GM21447 (cell line): ENCODE measurements around the gene CEACAM7.
"Not testable (repeated sequence)": the region's sequence is repeated elsewhere in the genome, so short reads cannot be mapped to it uniquely, and the experiment has no call there.

Source experiments
- ATAC-seq: cut with Tn5 transposase; IDR thresholded peaks from one replicate; pipeline ENCODE4 v1.9.1; 2021; ENCODE audit not compliant: unreplicated experiment

The CEACAM7 gene

GRCh38 chr19:41688098-41688497 lies at the start of gene CEACAM7:
Gene CEACAM7 (minus strand): TSS chr19:41688270. CDS start chr19:41688165, 105 bp downstream.
- no peak for ATAC-seq

- ATAC-seq, result no peak
These were observed 47.1 kb upstream of the CEACAM7 start for GRCh38 chr19:41735071-41735600.

DNA sequence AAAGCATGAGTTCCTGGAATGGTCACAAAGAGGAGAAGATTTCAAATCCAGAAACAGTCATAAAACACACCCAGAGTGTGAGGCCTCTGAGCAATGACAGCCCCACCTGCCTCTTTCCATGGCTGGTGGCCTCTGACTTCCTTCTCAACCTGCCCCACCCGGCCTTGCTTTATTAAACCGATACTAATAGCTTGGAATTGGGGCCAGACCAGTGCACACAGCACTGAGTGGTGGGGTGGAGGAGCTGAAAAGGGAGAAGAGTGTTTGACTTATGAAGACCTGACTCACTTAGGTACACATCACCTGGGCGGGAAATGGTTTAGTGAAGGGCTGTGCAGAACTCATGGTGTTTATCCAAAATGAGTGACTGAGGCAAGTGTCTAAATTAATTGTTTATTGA lies 46.5 kb upstream of the CEACAM7 start:
- no peak for ATAC-seq

DNA sequence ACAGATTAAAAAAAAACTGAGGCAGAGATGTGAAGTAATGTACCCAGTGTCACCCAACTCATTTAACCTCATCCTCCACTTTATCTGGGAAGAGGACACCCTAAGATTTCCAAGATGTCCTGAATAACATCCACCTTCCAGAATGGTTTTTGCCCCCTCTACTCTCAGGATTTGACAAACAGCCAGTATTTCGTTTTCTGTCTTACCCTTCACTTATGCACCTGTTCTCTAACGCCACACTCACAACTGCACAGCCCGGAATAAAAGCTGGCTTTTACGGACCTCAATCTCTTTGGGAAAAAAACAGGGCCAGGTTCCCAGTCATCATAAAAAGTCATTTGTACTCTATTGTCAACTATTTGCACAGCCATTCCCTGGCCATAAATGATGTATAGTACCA lies 46.1 kb upstream of the CEACAM7 start:
- no peak for ATAC-seq

GRCh38 chr19:41726493-41726892 lies 38.4 kb upstream of the CEACAM7 start:
- no peak for ATAC-seq

GRCh38 chr19:41720103-41720502 lies 32.0 kb upstream of the CEACAM7 start:
- no peak for ATAC-seq

DNA sequence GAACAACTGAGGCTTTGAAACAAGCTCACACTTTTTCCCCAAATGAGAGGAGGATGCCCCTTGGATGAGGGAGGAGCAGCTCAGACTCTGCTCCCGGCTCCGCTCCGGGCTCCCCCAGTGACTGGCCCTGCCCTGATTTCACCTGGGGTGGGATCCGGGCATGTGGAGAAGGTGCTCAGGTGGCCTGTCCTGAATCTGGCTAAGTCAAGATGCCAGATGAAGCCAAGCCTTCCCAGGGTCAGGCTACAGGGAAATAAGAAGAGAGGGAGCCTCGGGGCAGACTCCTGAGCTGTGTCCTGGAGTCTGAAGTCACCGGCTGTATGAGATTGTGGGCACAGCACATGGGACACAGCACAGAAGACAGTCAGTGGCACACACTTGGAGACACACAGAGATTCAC lies 30.7 kb upstream of the CEACAM7 start:
- no peak for ATAC-seq

GRCh38 chr19:41714598-41714997 lies 26.5 kb upstream of the CEACAM7 start:
- ATAC-seq, result no peak

DNA sequence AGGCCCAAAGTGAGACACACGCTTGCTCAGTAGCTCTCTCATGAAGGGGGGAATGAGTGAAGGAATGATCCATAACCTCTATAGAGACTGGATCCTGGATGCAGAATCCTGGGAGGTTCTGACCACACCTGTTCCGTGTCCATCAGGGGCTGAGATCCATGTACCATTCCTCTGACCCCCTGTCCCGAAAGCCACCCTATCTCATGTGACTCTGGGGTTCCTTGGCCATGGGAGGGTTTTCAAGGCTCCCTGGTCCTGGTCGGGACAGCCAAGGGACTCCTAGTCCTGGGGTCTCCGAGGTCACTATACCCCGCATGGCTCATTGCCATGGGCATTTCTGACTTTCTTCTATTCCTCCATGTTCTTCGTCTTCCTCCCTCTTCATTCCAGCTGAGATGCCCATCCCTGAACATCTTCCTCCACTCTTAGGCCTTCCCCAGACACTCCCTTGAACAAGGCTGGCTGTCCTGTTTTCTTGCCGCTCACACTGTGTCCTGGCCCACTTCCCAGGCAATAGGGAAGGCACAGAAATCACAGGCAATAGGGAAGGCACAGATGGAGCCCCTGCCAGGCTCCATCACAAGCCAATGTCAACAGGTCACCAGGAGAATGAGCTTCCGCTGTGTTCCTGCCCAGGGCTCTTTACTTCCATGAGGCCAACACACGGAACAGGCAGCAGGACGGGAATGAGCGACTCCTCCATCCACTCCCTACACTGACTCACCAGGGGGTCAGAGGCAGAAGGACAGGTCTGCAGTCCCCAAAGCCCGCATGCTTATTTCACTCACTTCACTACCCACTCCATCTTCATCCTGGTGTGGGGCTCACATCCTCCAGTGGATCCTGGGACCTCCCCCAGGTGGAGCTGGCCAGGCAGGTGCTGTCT lies 23.5 kb upstream of the CEACAM7 start:
- no peak for ATAC-seq

DNA sequence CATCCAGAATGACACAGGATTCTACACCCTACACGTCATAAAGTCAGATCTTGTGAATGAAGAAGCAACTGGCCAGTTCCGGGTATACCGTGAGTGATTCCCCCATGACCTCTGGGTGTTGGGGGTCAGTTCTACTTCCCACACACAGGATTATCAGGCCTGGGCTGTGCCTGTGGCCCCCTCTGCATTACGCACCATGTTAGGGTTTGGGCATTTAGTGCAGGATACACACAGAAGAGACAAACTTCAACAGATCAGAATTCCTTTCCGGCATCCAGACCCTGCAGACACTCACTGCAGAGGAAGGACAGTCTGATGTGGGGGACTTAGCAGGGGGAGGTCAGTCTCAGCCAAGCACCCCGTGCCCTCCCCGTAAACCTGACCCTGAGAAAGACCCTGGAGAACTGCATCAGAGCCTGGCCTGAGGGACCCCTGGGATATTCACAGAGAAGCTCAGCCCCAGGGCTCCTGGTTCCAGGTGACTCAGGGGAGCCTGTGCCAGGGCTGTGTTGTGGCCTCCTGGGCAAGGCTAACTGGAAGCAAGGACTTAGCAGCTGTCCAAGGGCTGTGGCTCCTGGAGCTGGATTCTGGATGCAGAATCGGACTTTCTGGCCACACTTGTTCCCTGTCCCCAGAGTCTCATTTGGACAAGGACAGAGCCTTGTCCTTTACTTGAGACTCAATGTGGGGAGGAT lies 22.0 kb upstream of the CEACAM7 start:
- no peak for ATAC-seq

DNA sequence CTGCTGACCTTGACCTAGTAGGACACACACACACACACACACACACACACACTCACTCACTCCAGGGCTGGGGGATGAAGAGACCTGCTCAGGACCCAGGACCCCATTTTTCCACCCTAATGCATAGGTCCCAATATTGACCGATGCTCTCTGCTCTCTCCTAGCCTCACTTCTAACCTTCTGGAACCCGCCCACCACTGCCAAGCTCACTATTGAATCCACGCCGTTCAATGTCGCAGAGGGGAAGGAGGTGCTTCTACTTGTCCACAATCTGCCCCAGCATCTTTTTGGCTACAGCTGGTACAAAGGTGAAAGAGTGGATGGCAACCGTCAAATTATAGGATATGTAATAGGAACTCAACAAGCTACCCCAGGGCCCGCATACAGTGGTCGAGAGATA lies 21.4 kb upstream of the CEACAM7 start:
- not testable (repeated sequence) for ATAC-seq

GRCh38 chr19:41708481-41708880 lies 20.4 kb upstream of the CEACAM7 start, which contains the start of gene CEACAM5:
Gene CEACAM5 (plus strand): TSS chr19:41708626. CDS start chr19:41708732, 106 bp downstream.
- no peak for ATAC-seq

DNA sequence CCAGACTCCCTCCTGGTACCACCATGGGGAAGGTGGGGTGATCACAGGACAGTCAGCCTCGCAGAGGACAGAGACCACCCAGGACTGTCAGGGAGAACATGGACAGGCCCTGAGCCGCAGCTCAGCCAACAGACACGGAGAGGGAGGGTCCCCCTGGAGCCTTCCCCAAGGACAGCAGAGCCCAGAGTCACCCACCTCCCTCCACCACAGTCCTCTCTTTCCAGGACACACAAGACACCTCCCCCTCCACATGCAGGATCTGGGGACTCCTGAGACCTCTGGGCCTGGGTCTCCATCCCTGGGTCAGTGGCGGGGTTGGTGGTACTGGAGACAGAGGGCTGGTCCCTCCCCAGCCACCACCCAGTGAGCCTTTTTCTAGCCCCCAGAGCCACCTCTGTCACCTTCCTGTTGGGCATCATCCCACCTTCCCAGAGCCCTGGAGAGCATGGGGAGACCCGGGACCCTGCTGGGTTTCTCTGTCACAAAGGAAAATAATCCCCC lies 19.9 kb upstream of the CEACAM7 start:
- ATAC-seq, result no peak

DNA sequence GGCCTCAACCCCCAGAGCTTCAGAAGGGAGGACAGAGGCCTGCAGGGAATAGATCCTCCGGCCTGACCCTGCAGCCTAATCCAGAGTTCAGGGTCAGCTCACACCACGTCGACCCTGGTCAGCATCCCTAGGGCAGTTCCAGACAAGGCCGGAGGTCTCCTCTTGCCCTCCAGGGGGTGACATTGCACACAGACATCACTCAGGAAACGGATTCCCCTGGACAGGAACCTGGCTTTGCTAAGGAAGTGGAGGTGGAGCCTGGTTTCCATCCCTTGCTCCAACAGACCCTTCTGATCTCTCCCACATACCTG lies 19.4 kb upstream of the CEACAM7 start:
- ATAC-seq, result no peak

DNA sequence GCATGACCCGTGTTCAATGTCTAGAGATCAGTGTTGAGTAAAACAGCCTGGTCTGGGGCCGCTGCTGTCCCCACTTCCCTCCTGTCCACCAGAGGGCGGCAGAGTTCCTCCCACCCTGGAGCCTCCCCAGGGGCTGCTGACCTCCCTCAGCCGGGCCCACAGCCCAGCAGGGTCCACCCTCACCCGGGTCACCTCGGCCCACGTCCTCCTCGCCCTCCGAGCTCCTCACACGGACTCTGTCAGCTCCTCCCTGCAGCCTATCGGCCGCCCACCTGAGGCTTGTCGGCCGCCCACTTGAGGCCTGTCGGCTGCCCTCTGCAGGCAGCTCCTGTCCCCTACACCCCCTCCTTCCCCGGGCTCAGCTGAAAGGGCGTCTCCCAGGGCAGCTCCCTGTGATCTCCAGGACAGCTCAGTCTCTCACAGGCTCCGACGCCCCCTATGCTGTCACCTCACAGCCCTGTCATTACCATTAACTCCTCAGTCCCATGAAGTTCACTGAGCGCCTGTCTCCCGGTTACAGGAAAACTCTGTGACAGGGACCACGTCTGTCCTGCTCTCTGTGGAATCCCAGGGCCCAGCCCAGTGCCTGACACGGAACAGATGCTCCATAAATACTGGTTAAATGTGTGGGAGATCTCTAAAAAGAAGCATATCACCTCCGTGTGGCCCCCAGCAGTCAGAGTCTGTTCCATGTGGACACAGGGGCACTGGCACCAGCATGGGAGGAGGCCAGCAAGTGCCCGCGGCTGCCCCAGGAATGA lies 18.9 kb upstream of the CEACAM7 start:
- no peak for ATAC-seq

DNA sequence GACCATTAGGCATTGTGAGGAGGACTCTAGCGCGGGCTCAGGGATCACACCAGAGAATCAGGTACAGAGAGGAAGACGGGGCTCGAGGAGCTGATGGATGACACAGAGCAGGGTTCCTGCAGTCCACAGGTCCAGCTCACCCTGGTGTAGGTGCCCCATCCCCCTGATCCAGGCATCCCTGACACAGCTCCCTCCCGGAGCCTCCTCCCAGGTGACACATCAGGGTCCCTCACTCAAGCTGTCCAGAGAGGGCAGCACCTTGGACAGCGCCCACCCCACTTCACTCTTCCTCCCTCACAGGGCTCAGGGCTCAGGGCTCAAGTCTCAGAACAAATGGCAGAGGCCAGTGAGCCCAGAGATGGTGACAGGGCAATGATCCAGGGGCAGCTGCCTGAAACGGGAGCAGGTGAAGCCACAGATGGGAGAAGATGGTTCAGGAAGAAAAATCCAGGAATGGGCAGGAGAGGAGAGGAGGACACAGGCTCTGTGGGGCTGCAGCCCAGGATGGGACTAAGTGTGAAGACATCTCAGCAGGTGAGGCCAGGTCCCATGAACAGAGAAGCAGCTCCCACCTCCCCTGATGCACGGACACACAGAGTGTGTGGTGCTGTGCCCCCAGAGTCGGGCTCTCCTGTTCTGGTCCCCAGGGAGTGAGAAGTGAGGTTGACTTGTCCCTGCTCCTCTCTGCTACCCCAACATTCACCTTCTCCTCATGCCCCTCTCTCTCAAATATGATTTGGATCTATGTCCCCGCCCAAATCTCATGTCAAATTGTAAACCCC lies 17.5 kb upstream of the CEACAM7 start:
- ATAC-seq, result no peak

GRCh38 chr19:41703602-41704293 lies 15.7 kb upstream of the CEACAM7 start:
- no peak for ATAC-seq

DNA sequence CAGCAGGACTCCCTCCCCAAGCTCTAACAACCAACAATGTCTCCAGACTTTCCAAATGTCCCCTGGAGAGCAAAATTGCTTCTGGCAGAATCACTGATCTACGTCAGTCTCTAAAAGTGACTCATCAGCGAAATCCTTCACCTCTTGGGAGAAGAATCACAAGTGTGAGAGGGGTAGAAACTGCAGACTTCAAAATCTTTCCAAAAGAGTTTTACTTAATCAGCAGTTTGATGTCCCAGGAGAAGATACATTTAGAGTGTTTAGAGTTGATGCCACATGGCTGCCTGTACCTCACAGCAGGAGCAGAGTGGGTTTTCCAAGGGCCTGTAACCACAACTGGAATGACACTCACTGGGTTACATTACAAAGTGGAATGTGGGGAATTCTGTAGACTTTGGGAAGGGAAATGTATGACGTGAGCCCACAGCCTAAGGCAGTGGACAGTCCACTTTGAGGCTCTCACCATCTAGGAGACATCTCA lies 14.1 kb upstream of the CEACAM7 start:
- ATAC-seq, result no peak

GRCh38 chr19:41701401-41702075 lies 13.5 kb upstream of the CEACAM7 start:
- no peak for ATAC-seq
